ENCODE data around the gene THAP7.
"Not testable (repeated sequence)": the region's sequence is repeated elsewhere in the genome, so short reads cannot be mapped to it uniquely, and the experiment has no call there.

The THAP7 gene

GRCh38 chr22:21012446-21013407 is 10.8 kb upstream of the THAP7 start:
- no peak for DNase-seq (ENCODE audit: low read depth)

- no peak for DNase-seq (ENCODE audit: low read depth)
These were observed 8.7 kb upstream of the THAP7 start for GRCh38 chr22:21010426-21011113.

GRCh38 chr22:21009638-21010425 is 7.9 kb upstream of the THAP7 start:
- DNase-seq (ENCODE audit: low read depth) = no peak

- DNase-seq (ENCODE audit: low read depth) = not testable (repeated sequence)
These were observed 7.3 kb upstream of the THAP7 start for GRCh38 chr22:21009208-21009607.

GRCh38 chr22:21003782-21004181 is 1.9 kb upstream of the THAP7 start:
- DNase-seq (ENCODE audit: low read depth) = no peak

- no peak for DNase-seq (ENCODE audit: low read depth)
These were observed 824 bp downstream of the THAP7 start for GRCh38 chr22:21000987-21001600.

GRCh38 chr22:21000207-21000986 is 1.5 kb downstream of the THAP7 start:
- no peak for DNase-seq (ENCODE audit: low read depth)

GRCh38 chr22:20999350-21000206 is 2.3 kb downstream of the THAP7 start:
- no peak for DNase-seq (ENCODE audit: low read depth)

GRCh38 chr22:20998411-20999336 is 3.2 kb downstream of the THAP7 start:
- no peak for DNase-seq (ENCODE audit: low read depth)

- DNase-seq (ENCODE audit: low read depth) = no peak
These were observed 4.2 kb downstream of the THAP7 start for GRCh38 chr22:20997536-20998257.

- DNase-seq (ENCODE audit: low read depth) = no peak
These were observed 5.1 kb downstream of the THAP7 start for GRCh38 chr22:20996598-20997535.

- no peak for DNase-seq (ENCODE audit: low read depth)
These were observed 5.9 kb downstream of the THAP7 start for GRCh38 chr22:20996031-20996410.

GRCh38 chr22:20995329-20996030 is 6.4 kb downstream of the THAP7 start:
- no peak for DNase-seq (ENCODE audit: low read depth)

- DNase-seq (ENCODE audit: low read depth) = no peak
These were observed 7.0 kb downstream of the THAP7 start for GRCh38 chr22:20994902-20995241.

- DNase-seq (ENCODE audit: low read depth) = no peak
These were observed 7.6 kb downstream of the THAP7 start for GRCh38 chr22:20994128-20994901.

Measured in stimulated activated CD8-positive, alpha-beta memory T cell treated with anti-CD3 and anti-CD28 coated beads, Interleukin-15, amount 100 ng/mL, for 1 hour (primary cell).